HG03095 (cell line): ENCODE data around the gene RNF19B.
"Not testable (repeated sequence)": the region's sequence is repeated elsewhere in the genome, so short reads cannot be mapped to it uniquely, and the experiment has no call there.

ENCODE experiments used
- ATAC-seq: cut with Tn5 transposase; IDR thresholded peaks from one replicate; pipeline ENCODE4 v1.9.1; 2021; ENCODE audit warnings: moderate library complexity; ENCODE audit not compliant: unreplicated experiment

The RNF19B gene

GRCh38 chr1:32937061-32937460, 27.5 kb downstream of the RNF19B start:
- no peak for ATAC-seq

- no peak for ATAC-seq
Observed at GRCh38 chr1:32934535-32934934, 30.1 kb downstream of the RNF19B start.

- ATAC-seq, result no peak
Observed at GRCh38 chr1:32933742-32934322, 30.8 kb downstream of the RNF19B start.

GRCh38 chr1:32931760-32932159, 32.8 kb downstream of the RNF19B start:
- no peak for ATAC-seq

GRCh38 chr1:32929366-32929765, 35.2 kb downstream of the RNF19B start:
- ATAC-seq, result no peak

DNA sequence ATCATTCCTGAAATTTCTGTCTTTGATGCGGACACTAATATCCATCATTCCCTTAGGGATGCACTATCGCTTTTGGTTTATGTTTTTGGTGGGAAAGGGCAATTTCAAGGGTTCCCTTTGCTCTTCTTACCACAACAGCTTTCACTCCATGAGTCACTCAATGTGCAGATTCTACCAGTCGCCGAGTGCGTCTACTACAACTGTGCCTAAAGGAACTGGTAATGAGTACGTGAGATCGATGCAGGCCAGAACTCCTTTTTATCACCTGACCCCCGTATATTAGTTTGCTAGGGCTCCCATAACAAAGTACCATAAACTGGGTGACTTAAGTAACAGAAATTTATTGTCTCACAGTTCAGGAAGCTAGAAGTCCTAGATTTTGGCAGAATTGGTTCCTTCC, 35.9 kb downstream of the RNF19B start:
- no peak for ATAC-seq

DNA sequence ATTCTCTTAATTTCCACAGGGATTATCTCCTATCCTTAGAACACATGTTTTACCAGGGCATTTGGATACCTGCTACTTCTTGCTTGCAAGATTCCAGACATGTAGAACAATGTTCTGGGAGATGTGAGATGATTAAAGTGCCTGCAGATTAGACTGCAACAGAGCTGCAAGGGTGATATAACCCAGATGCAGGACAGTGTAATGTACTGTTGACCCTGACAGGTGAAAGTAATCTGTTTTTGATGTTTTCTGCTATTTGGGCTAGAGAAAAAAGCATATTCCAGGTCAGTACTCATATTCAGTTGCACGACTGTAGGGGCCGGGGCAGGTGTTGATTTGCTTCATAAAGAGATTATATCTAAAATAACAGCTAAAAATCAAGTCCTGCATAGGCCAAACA, 36.3 kb downstream of the RNF19B start:
- no peak for ATAC-seq

GRCh38 chr1:32927441-32927840, 37.2 kb downstream of the RNF19B start:
- ATAC-seq, result no peak

GRCh38 chr1:32926562-32926961, 38.0 kb downstream of the RNF19B start:
- ATAC-seq, result no peak

DNA sequence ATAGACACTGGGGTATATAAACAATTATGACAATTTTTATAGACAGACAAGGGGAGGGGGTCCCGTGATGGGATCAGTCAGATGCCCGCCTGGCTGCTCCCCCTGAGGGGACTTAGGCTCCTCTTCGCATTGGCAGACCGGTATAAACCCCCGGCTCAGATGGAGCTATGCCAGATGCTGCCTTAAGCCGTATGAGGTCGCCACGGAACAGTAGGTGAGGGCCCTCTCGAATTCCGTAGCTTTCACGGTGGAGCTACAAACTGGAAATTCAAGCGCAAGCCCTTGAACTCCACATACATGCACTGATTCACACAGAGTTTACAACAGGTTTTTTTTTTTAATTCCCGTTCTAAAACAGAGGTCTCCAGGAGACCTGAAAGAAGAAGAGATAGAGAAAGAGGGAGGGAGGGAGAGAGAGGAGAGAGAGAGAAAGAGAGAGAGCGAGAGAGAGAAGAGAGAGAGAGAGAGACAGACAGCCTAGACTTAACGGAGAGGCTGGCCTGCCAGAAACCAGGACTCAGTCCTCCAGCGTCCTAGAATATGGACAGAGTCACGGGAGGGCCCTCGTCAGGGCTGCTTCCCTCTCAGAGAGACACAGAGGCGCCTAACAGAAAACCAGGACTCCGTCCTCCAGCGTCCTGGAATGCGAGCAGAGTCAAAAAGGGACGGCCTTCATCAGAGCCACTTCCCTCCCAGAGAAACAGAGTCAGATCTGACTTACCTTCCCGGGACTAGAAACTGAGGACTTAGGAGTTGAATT, 39.0 kb downstream of the RNF19B start:
- ATAC-seq, result no peak

GRCh38 chr1:32924881-32925344, 39.7 kb downstream of the RNF19B start:
- ATAC-seq, result no peak

- ATAC-seq, result no peak
Observed at GRCh38 chr1:32920833-32921232, 43.8 kb downstream of the RNF19B start.

DNA sequence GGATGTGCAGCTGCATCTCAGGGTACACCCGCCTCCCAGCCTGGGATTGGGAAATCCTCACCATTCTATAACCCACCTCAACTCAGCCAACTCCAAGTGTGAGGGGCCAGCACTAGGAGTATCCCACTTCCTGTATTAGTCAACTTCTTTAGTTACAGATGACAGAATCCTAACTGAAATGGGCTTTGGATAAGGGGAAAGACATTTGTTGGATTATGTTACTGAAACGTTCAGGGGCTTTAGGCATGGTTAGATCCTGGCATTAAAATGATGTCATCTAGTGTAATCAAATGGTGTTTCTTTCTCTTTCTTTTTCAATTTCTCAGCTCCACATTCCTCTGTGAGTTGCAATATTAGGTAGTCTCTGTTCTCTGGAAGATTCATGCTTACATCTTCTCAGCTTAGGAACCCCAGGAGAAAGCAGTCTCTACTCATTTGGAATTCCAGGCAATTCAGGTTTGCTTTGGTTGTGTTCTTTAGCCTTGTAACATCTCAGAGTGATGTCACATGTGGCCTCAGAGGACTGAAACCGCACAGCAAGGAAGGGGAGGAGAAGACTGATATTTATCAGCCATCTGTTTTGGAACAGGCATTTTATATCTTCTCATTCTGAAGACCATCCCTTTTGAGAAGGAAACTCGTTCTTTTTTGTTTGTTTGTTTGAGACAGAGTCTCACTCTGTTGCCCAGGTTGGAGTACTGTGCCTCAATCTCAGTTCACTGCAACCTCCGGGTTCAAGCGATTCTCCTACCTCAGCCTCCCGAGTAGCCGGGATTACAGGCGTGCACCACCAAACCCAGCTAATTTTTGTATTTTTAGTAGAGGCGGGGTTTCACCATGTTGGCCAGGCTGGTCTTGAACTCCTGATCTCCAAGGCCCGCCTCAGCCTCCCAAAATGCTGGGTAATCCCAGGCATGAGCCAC, 44.5 kb downstream of the RNF19B start:
- no peak for ATAC-seq

DNA sequence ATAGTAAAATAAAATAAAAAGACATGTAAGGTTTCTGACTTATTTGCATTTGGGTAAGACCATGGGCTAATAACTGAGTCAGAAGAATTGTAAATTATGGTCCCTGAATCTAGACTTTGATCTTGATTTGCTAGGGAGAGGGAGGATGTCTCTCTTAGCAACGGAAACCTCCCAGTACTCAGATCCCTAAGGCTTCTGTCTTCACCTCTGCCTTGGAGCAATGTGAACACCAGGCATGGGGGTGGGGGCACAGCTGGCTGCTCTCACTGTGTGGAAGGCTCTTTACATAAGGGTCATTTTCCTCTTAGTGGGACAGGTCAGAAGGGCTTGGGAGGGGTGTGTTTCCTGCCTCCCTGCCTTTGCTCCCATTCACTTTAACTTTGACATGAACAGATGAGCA, 46.4 kb downstream of the RNF19B start:
- ATAC-seq, result no peak

DNA sequence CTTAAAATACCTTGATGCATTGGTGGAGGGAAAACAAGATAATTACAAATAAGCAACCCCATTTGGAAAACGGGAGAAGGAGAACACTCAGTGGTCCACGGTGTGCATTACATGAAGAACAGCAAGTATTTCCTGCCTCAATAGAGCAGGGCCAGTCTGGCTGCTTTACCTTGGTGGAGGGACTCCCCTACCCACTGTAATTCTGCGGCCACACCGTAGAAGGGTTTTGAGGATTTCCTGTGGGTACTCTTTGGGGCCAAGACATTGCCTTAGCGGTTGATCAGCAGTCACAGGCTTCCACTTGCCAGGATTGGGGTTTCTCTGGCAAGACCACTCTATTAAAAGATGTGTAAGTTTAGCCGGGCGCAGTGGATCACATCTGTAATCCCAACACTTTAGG, 47.1 kb downstream of the RNF19B start:
- ATAC-seq, result no peak

DNA sequence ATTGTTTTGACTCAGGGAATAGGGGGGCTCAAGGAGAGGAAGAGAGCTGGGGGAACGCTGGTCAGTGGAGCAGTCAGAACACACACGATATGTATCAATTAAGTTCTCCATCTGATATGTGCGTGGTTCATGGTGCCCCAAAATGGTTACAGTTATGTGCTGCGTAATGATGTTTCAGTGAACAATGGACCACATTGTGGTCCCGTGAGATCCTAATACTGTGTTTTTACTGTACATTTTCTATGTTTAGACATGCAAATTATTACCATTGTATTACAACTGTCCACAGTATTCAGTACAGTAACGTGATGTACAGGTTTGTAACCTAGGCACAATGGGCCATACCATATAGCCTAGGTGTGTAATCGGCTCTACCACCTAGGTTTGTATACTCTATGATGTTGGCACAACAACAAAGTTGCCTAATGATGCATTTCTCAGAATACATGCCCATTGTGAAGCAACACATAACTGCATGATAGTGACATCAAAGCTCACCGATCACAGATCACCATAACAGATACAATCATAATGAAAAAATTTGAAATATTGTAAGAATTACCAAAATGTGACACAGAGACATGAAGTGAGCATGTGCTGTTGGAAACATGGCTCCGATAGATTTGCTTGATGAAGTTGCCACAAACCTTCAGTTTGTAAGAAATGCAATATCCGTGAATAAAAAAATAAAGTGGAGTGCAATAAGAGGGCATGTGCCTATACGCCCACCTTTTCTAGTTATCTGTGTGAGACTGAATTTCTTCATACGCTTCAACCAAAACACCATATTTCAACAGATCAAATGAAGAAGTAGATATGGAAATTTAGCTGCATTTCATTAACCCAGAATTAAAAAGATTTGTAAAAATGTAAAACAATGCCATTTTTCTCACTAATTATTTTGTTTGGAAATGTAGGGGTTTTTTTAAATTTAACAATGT, 48.6 kb downstream of the RNF19B start:
- ATAC-seq, result no peak

DNA sequence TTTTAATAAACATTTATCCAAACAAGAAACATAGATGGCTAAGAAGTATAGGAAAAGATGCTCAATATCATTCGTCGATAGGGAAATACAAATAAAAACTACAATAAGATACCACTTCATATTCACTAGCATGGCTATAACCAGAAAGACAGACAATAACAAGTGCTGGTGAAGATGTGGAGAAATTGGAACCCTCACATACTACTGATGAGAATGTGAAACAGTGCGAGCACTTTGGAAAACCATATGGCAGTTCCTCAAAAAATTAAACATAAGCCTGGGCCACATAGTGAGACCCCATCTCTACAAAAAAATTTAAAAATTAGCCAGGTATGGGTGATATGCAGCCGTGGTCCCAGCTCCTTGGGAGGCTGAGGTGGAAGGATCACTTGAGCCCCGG, 54.3 kb downstream of the RNF19B start:
- no peak for ATAC-seq

GRCh38 chr1:32907435-32907834, 57.2 kb downstream of the RNF19B start:
- ATAC-seq, result no peak

GRCh38 chr1:32906654-32907053, 58.0 kb downstream of the RNF19B start:
- no peak for ATAC-seq

DNA sequence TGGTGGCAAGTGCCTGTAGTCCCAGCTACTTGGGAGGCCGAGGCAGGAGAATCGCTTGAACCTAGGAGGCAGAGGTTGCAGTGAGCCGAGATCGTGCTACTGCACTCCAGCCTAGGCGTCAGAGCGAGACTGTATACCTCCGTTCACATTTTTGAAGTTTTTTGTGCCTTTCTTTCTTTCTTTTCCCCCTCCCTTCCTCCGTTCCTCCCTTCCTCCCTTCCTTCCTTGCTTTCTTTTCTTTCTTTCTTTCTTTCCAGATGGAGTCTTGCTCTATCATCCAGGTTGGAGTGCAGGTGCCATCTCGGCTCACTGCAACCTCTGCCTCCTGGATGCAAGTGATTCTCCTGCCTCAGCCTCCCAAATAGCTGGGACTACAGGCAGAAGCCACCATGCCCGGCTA, 59.0 kb downstream of the RNF19B start:
- not testable (repeated sequence) for ATAC-seq

- ATAC-seq, result no peak
Observed at GRCh38 chr1:32904797-32905196, 59.8 kb downstream of the RNF19B start.
